Stimulated activated effector memory CD8-positive, alpha-beta T cell treated with anti-CD3 and anti-CD28 coated beads, Interleukin-12 subunit alpha, Interleukin-12 subunit beta, amount 100 ng/mL, for 72 hours (primary cell): ENCODE measurements around the gene HIPK1.

Source experiments
- ATAC-seq: fragments of 150-1000 bp; cut with Tn5 transposase; 2 replicates; pipeline ENCODE4 v1.10.0; 2021
- DNase-seq, 2 donors: peaks; one replicate each; pipeline ENCODE4 v3.0.0; 2021 to 2022; ENCODE audit warnings: low spot score in 2 of 2
- H3K27ac Mint-ChIP-seq: one replicate; pipeline ENCODE4 v1.8.0; 2022; ENCODE audit warnings: mild to moderate bottlenecking, mixed read lengths
- H3K36me3 Mint-ChIP-seq: one replicate; pipeline ENCODE4 v1.8.0; 2022; ENCODE audit warnings: mild to moderate bottlenecking, mixed read lengths
- H3K4me1 Mint-ChIP-seq: one replicate; pipeline ENCODE4 v1.8.0; 2022; ENCODE audit warnings: mixed read lengths
- H3K4me3 Mint-ChIP-seq: one replicate; pipeline ENCODE4 v1.8.0; 2022; ENCODE audit warnings: mild to moderate bottlenecking, mixed read lengths
- H3K9me3 Mint-ChIP-seq: one replicate; pipeline ENCODE4 v1.8.0; 2022; ENCODE audit warnings: mixed read lengths

The HIPK1 gene

DNA sequence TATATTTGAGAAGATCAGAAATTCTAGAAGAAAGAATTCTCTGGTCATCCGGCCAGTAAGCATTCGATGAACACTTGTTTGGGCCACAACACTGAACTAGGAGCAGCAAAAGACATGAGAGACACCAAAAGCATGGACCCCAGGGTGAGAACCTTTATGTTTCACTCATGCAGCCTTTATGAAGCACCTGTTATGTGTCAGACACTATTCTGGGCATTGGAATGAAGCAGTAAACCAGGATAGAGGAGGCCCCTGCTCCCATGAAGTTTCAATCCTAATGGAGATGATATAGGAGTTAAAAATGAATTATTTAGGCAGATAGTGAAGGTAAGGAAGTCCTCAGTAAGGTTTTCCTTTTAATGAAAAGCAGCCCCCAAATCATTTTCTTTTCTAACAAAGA, 93.8 kb downstream of the HIPK1 start:
- H3K27ac Mint-ChIP-seq, result no peak overlapping the region
- H3K4me1 Mint-ChIP-seq, result no peaks in the 10 kb centered on the region
- no peak overlapping the region for H3K4me3 Mint-ChIP-seq
- H3K36me3 Mint-ChIP-seq, result no peaks in the 10 kb centered on the region
- DNase-seq (no peak), ATAC-seq (no peak)
- H3K9me3 Mint-ChIP-seq, result no peaks in the 10 kb centered on the region

DNA sequence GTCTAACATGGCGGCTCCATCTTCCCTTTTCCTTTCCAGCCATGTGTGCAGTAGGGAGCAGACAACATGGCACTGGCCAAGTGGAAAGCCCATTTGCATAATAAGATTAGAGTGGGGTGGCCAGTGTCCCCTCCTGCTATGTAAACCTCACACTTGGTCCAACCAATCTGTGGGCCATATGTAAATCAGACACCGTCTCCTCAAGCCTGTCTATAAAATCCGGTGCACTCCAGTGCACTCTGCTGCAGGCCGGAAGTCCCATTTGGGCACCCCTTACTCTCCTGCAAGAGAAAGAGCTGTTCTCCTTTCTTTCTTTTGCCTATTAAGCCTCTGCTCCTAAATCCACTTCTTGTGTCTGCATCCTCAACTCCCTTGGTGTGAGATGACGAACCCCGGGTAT, 94.3 kb downstream of the HIPK1 start:
- ATAC-seq (no peak), DNase-seq (no peak)
- Mint-ChIP-seq H3K4me3 (no peak overlapping the region), H3K36me3 (no peaks in the 10 kb centered on the region), H3K9me3 (no peaks in the 10 kb centered on the region), H3K4me1 (no peaks in the 10 kb centered on the region), H3K27ac (no peak overlapping the region)

DNA sequence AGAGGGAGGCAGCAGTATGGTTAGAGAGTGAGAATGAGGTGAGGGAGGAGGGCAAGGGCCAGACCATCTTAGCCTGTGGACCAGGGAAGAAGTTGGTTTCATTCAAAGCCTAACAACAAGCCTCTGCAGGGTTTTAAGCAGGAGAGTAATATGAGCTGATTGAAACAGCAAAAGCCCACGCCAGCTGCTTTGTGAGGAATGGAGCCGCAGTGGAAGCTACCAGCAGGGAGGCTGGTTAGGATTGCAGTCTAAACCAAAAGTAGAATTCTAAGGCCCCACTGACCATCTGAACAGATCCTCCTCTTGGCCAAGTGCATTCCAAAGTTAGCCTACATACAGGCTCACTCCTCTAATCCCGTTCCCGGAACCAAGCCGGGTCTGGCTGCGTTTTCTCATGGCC, 94.9 kb downstream of the HIPK1 start:
- Mint-ChIP-seq H3K4me3 (no peak overlapping the region), H3K9me3 (no peaks in the 10 kb centered on the region), H3K4me1 (no peaks in the 10 kb centered on the region), H3K27ac (no peak overlapping the region), H3K36me3 (no peaks in the 10 kb centered on the region)
- ATAC-seq (no peak), DNase-seq (no peak)

DNA sequence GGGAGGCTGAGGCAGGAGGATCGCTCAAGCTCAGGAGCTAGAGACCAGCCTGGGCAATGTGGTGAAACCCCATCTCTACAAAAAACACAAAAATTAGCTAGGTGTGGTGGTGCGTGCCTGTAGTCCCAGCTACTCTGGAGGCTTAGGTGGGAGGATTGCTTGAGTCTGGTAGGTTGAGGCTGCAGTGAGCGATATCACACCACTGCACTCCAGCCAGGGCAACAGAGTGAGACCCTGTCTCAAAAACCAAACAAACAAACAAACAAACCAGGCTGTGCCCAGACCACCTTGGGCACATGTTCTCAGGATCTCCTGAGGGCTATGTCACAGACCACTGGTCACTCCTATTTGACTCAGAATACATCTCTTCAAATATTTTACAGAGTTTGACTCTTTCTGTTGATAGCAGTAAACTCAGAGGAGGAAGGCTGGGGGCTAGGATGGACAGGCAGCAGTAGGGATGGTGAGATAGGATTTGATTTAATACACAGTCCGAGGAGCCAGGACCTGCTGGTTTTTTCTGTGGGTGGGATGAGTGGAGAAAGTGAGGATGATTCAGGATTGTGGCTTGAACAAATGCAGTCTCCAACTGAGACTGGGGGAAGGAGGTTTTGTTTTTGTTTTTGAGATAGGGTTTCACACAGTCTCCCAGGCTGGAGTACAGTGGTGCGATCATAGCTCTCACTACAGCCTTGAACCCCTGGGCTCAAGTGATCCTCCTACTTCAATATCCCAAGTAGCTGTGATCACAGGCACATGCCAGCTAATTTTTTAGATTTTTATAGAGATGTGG, 96.7 kb downstream of the HIPK1 start:
- Mint-ChIP-seq H3K4me1 (no peaks in the 10 kb centered on the region), H3K27ac (no peak overlapping the region), H3K9me3 (no peaks in the 10 kb centered on the region), H3K4me3 (no peak overlapping the region), H3K36me3 (no peaks in the 10 kb centered on the region)
- no peak for ATAC-seq
- DNase-seq, result no peak

DNA sequence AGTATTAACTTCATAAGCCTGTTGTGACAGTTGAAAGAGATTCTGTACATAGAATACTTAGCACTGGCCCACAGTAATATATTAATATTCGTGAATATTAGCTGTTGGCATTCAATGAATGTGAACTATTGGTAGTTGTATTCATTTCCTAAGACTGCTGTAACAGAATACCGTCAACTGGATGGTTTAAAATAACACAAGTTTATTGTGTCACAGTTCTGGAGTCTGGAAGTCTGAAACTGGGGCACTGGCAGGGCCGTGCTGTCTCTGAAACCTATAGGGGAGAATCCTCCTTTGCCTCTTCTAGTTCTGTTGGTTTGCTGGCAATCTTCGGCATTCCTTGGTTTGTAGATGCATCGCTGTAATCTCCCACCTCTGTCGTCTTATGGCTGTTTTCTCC, 97.7 kb downstream of the HIPK1 start:
- no peaks in the 10 kb centered on the region for H3K36me3 Mint-ChIP-seq
- H3K4me3 Mint-ChIP-seq, result no peak overlapping the region
- H3K9me3 Mint-ChIP-seq, result no peaks in the 10 kb centered on the region
- DNase-seq, result no peak
- no peak overlapping the region for H3K27ac Mint-ChIP-seq
- H3K4me1 Mint-ChIP-seq, result no peaks in the 10 kb centered on the region
- ATAC-seq, result no peak
